ENCODE results near the gene CUZD1.

Gene CUZD1

GRCh38 chr10:122855745-122856144 lies 10.1 kb upstream of the CUZD1 start:
- DNase-seq (ENCODE audit: low read depth in 1 of 2, low spot score in 1 of 2): no peak

- no peak for DNase-seq (ENCODE audit: low read depth in 1 of 2, low spot score in 1 of 2)
Observed at GRCh38 chr10:122854648-122855047, 9.0 kb upstream of the CUZD1 start.

GRCh38 chr10:122853665-122854313 lies 8.1 kb upstream of the CUZD1 start:
- no peak for DNase-seq (ENCODE audit: low read depth in 1 of 2, low spot score in 1 of 2)

- DNase-seq (ENCODE audit: low read depth in 1 of 2, low spot score in 1 of 2): no peak
Observed at GRCh38 chr10:122852261-122852660, 6.6 kb upstream of the CUZD1 start.

GRCh38 chr10:122850705-122851640 lies 5.3 kb upstream of the CUZD1 start:
- DNase-seq (ENCODE audit: low read depth in 1 of 2, low spot score in 1 of 2): no peak

GRCh38 chr10:122849900-122850605 lies 4.4 kb upstream of the CUZD1 start:
- no peak for DNase-seq (ENCODE audit: low read depth in 1 of 2, low spot score in 1 of 2)

GRCh38 chr10:122849090-122849489 lies 3.4 kb upstream of the CUZD1 start:
- DNase-seq (ENCODE audit: low read depth in 1 of 2, low spot score in 1 of 2): no peak

GRCh38 chr10:122847782-122848604 lies 2.3 kb upstream of the CUZD1 start:
- no peak for DNase-seq (ENCODE audit: low read depth in 1 of 2, low spot score in 1 of 2)

GRCh38 chr10:122844146-122844545 lies 1.5 kb downstream of the CUZD1 start:
- DNase-seq (ENCODE audit: low read depth in 1 of 2, low spot score in 1 of 2): no peak

GRCh38 chr10:122841569-122841968 lies 4.1 kb downstream of the CUZD1 start:
- no peak for DNase-seq (ENCODE audit: low read depth in 1 of 2, low spot score in 1 of 2)

- no peak for DNase-seq (ENCODE audit: low read depth in 1 of 2, low spot score in 1 of 2)
Observed at GRCh38 chr10:122839505-122839904, 6.2 kb downstream of the CUZD1 start.

GRCh38 chr10:122838880-122839279 lies 6.8 kb downstream of the CUZD1 start:
- DNase-seq (ENCODE audit: low read depth in 1 of 2, low spot score in 1 of 2): no peak

- DNase-seq (ENCODE audit: low read depth in 1 of 2, low spot score in 1 of 2): no peak
Observed at GRCh38 chr10:122835908-122836307, 9.7 kb downstream of the CUZD1 start.

- DNase-seq (ENCODE audit: low read depth in 1 of 2, low spot score in 1 of 2): no peak
Observed at GRCh38 chr10:122830965-122831353, 14.7 kb downstream of the CUZD1 start.

- no peak for DNase-seq (ENCODE audit: low read depth in 1 of 2, low spot score in 1 of 2)
Observed at GRCh38 chr10:122830273-122830964, 15.2 kb downstream of the CUZD1 start.

- no peak for DNase-seq (ENCODE audit: low read depth in 1 of 2, low spot score in 1 of 2)
Observed at GRCh38 chr10:122829454-122829853, 16.2 kb downstream of the CUZD1 start.

GRCh38 chr10:122828716-122829255 lies 16.9 kb downstream of the CUZD1 start:
- DNase-seq (ENCODE audit: low read depth in 1 of 2, low spot score in 1 of 2): no peak

GRCh38 chr10:122827302-122827701 lies 18.4 kb downstream of the CUZD1 start:
- no peak for DNase-seq (ENCODE audit: low read depth in 1 of 2, low spot score in 1 of 2)

- DNase-seq (ENCODE audit: low read depth in 1 of 2, low spot score in 1 of 2): no peak
Observed at GRCh38 chr10:122822973-122823690, 22.5 kb downstream of the CUZD1 start.

All from activated T-helper 1 cell treated with anti-CD3 and anti-CD28 coated beads, Interleukin-2, amount 50 U/mL, for 16 hours (primary cell).